Measurements from ENCODE around the gene RFX8.

- TF ChIP-seq CTCF (IDR thresholded peaks at IDR 0.05) (no peak), POLR2A (IDR thresholded peaks at IDR 0.05) (no peak), POLR2AphosphoS5 (IDR thresholded peaks at IDR 0.05) (no peak), EP300 (IDR thresholded peaks at IDR 0.05; ENCODE audit: low read depth) (no peak)
Measured at GRCh38 chr2:101486994-101487393, 12.1 kb upstream of the RFX8 start.

All from transverse colon (tissue), 4 donors.